Measurements from ENCODE around the gene PRAC1.

Gene PRAC1

DNA sequence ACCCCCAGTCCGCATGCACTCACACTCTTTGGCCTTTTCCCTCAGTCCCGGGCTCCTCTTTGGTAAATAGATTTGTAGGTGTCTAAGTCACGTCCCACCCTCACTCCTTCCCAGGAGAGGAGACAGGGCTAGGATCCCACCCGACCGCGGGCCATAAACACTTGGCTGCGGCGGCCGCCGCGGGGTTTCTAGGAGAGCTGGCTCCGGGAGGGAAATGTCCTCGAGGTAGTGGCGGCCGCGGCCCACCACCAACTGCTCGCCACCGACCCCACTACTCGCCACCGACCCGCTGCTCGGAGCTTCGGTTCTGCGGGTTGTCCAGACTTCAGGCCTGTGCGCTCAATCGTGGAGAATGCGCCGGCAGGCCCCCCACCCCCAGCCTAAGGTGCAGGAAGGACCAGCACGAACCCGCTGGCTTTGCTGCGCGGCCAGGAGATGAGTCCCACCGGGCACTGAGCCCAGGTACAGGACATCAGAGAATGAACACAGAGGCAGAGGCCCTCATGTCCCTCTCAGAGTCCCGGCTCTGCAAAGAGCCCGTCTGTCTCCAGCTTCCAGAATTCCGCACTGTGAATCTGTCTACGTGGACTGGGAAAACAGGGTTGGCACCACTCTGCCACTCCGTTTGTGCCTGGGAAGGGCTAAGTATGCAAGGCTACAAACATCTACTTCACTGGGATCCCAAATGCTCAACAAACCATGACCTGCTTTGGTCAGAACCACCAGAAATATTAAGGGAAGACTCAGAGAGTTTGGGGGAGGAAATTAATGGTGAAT is 3.2 kb upstream of the PRAC1 start:
- H3K4me3 ChIP-seq (ENCODE audit: low read length in 2 of 2): peak overlapping the region in 1 of 2 donors; percentile 78
- H3K9ac ChIP-seq (ENCODE audit: low read depth in 1 of 2, low read length in 2 of 2): peak overlapping the region in 1 of 2 donors; percentile 87
- H3K9me3 ChIP-seq (ENCODE audit: control insufficient read depth in 2 of 2, low read length in 2 of 2): no peaks in the 10 kb centered on the region
- H3K27ac ChIP-seq (ENCODE audit: low read depth in 2 of 2, low read length in 2 of 2): peak overlapping the region in 1 of 2 donors; percentile 97
- H3K4me1 ChIP-seq (ENCODE audit: control insufficient read depth in 2 of 2, insufficient read depth in 2 of 2, low read length in 2 of 2): peaks cover 22 to 23% of the 10 kb centered on the region in 2 donors
- H3K36me3 ChIP-seq (ENCODE audit: control insufficient read depth in 2 of 2, insufficient read depth in 2 of 2, low read length in 2 of 2): peaks cover 0 to 2% of the 10 kb centered on the region in 2 donors
- H3K27me3 ChIP-seq (ENCODE audit: control insufficient read depth in 2 of 2, insufficient read depth in 2 of 2, low read length in 2 of 2): peaks cover 32 to 46% of the 10 kb centered on the region in 2 donors

DNA sequence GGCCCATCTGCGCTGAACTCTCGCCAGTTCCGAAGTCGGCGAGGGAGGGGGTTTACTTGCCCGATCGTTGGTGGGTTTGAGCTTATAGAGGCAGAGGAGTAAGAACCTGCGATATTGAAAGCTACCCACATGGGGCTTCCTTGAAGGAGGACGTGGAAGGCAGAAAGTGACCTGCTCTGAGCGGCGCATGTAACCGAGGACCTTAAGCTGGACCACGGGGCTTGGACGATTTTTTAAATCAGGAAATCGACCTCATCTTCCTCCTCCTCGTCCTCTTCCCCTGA is 2.6 kb upstream of the PRAC1 start:
- H3K4me3 ChIP-seq (ENCODE audit: low read length in 2 of 2): peak overlapping the region; percentile 70 to 78
- peaks cover 34 to 50% of the 10 kb centered on the region in 2 donors for H3K27me3 ChIP-seq (ENCODE audit: control insufficient read depth in 2 of 2, insufficient read depth in 2 of 2, low read length in 2 of 2)
- peaks cover 0 to 2% of the 10 kb centered on the region in 2 donors for H3K36me3 ChIP-seq (ENCODE audit: control insufficient read depth in 2 of 2, insufficient read depth in 2 of 2, low read length in 2 of 2)
- no peaks in the 10 kb centered on the region for H3K9me3 ChIP-seq (ENCODE audit: control insufficient read depth in 2 of 2, low read length in 2 of 2)
- H3K9ac ChIP-seq (ENCODE audit: low read depth in 1 of 2, low read length in 2 of 2): peak overlapping the region in 1 of 2 donors; percentile 87
- peaks cover 21 to 23% of the 10 kb centered on the region in 2 donors for H3K4me1 ChIP-seq (ENCODE audit: control insufficient read depth in 2 of 2, insufficient read depth in 2 of 2, low read length in 2 of 2)
- peak overlapping the region in 1 of 2 donors; percentile 97 for H3K27ac ChIP-seq (ENCODE audit: low read depth in 2 of 2, low read length in 2 of 2)

DNA sequence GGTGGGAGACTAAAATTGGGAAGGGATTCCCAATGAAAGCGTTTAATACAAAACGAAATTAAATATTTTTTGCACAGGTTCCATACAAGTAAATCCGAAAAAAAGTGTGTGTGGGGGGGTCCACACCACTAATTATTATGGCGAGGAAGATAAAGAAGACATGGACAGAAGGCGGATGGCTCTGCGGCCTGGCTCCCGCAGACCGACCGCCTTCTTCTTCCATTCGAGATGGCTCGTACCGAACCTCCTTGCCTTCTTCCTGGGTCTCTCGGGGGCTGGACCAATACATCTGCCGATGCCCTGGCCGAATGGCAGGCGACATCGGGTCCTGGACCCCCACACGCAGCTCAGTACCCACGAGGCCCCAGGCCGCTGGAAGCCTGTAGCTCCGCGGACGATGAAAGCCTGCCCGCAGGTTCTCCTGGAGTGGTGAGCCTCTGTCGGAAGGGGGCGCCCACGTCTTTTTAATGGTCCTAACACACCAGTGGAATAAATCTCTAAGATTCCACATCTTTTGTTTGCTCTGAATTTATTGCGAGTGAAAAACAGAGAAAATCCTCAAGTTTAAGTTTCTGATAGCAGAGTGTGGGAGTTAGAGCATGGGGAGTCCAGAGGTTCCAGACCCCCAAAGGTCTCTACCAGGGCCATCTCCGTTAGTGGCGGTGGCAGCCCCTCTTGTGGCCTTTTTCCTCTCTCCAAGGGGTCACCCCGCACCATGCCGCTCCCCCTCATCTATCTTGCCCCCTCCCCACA is 2.1 kb upstream of the PRAC1 start:
- Histone ChIP-seq H3K9ac (ENCODE audit: low read depth in 1 of 2, low read length in 2 of 2) (peak overlapping the region in 1 of 2 donors; percentile 87), H3K9me3 (ENCODE audit: control insufficient read depth in 2 of 2, low read length in 2 of 2) (no peaks in the 10 kb centered on the region), H3K4me1 (ENCODE audit: control insufficient read depth in 2 of 2, insufficient read depth in 2 of 2, low read length in 2 of 2) (peaks cover 16 to 21% of the 10 kb centered on the region in 2 donors), H3K4me3 (ENCODE audit: low read length in 2 of 2) (peak overlapping the region; percentile 70 to 78), H3K36me3 (ENCODE audit: control insufficient read depth in 2 of 2, insufficient read depth in 2 of 2, low read length in 2 of 2) (peaks cover 0 to 2% of the 10 kb centered on the region in 2 donors), H3K27ac (ENCODE audit: low read depth in 2 of 2, low read length in 2 of 2) (peak overlapping the region; percentile 61 to 97), H3K27me3 (ENCODE audit: control insufficient read depth in 2 of 2, insufficient read depth in 2 of 2, low read length in 2 of 2) (peaks cover 29 to 44% of the 10 kb centered on the region in 2 donors)

DNA sequence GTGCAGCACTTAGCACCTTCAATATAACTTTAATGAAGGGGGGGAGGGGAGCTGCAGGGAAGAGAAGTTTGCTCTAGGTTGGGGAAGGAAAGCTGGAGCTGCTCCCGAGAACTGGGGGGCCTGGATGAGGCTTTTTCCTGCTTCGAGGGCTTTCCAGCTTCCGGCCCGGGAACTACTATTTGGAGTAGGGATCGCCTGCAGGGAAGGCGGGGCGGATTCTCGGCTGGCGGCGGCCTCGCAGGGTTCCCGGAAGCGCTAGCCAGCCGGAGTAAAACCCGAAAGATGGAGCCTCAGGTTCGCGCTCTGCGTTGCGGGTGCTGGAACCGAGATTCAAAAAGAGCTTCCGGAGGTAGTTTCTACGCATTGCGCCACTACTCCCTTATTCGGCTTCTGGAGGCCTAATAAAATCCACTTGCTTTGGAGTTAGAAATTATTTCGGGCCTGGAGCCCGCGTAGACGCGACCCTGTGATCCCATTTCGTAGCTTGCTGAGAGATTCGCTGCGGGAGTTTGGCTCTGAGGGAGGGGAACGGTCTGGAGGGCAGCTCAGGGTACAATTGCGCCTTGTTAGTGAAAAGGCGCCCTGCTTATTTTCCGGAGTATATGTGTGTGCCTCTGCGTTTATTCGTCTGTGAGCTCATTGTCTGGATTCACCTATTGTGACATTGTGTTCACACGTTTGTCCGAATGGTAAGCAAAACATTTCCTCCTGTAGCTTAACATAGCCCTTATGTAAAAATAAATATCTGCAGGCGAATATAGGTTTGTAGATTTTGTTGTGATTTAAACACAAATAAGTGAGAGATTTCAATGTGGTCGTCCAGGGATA is 1.3 kb upstream of the PRAC1 start:
- peaks cover 34 to 47% of the 10 kb centered on the region in 2 donors for H3K27me3 ChIP-seq (ENCODE audit: control insufficient read depth in 2 of 2, insufficient read depth in 2 of 2, low read length in 2 of 2)
- H3K27ac ChIP-seq (ENCODE audit: low read depth in 2 of 2, low read length in 2 of 2): peak overlapping the region; percentile 84 to 94
- peak overlapping the region; percentile 10 to 87 for H3K9ac ChIP-seq (ENCODE audit: low read depth in 1 of 2, low read length in 2 of 2)
- no peaks in the 10 kb centered on the region for H3K9me3 ChIP-seq (ENCODE audit: control insufficient read depth in 2 of 2, low read length in 2 of 2)
- H3K36me3 ChIP-seq (ENCODE audit: control insufficient read depth in 2 of 2, insufficient read depth in 2 of 2, low read length in 2 of 2): peaks cover 0 to 2% of the 10 kb centered on the region in 2 donors
- H3K4me3 ChIP-seq (ENCODE audit: low read length in 2 of 2): peak overlapping the region; percentile 70 to 76
- H3K4me1 ChIP-seq (ENCODE audit: control insufficient read depth in 2 of 2, insufficient read depth in 2 of 2, low read length in 2 of 2): peaks cover 13 to 19% of the 10 kb centered on the region in 2 donors

DNA sequence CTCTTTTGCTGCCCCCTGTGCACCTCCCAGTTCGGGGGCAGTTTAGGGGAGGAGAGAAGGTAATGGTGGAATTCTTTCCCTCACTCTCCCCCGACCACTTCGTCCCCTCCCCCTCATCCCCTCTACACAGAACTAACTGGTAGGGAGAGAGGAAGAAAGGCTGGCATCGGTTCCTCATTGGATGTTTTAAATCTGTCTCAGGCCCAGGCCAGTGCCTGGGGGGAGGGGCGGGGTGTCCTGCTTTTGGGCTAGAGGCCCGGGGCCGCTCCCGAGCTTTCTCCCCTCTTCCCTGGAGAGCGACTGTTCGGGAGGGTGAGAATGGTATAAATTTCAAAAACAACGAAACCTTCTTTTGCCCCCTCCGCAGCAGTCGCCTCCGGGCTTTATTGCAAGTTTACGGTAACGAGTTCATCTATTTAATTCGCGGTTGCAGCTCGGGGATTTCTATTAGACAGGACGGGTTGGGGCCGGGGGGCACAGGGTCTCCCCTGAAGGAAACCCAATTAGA is 651 bp upstream of the PRAC1 start, which contains the start of gene PRAC2:
Gene PRAC2 (plus strand): TSS at position 271 of the 508 bp plus-strand sequence. CDS start 1,226 bp downstream, outside the sequence.
- Histone ChIP-seq H3K9ac (ENCODE audit: low read depth in 1 of 2, low read length in 2 of 2) (peak within 1 kb of the TSS; percentile 80 to 87), H3K4me1 (ENCODE audit: control insufficient read depth in 2 of 2, insufficient read depth in 2 of 2, low read length in 2 of 2) (peaks cover 13 to 21% of the 10 kb centered on the region in 2 donors), H3K4me3 (ENCODE audit: low read length in 2 of 2) (peak within 1 kb of the TSS; percentile 70 to 76), H3K27ac (ENCODE audit: low read depth in 2 of 2, low read length in 2 of 2) (peak within 1 kb of the TSS; percentile 84 to 94), H3K36me3 (ENCODE audit: control insufficient read depth in 2 of 2, insufficient read depth in 2 of 2, low read length in 2 of 2) (peaks cover 0 to 2% of the 10 kb centered on the region in 2 donors), H3K9me3 (ENCODE audit: control insufficient read depth in 2 of 2, low read length in 2 of 2) (no peaks in the 10 kb centered on the region), H3K27me3 (ENCODE audit: control insufficient read depth in 2 of 2, insufficient read depth in 2 of 2, low read length in 2 of 2) (peaks cover 37 to 48% of the 10 kb centered on the region in 2 donors)

DNA sequence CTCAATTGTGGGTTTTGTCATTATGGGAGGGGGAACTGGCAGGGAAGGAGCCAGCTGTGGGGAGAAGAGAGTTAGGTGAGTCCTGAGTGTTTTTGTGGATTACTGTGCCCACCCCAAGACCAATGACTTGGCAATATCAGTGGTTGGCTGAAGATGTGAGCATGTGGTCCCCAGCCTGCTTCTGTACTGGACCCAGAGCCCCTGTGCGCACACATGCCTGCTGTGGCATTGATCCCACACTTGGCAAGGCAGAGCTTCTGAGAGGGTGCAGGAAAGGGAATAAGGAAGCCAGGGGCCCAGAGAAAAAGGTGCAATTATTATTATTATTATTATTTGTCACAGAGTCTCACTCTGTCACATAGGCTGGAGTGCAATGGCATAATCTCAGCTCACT is 1.3 kb downstream of the PRAC1 start:
- Histone ChIP-seq H3K4me1 (ENCODE audit: control insufficient read depth in 2 of 2, insufficient read depth in 2 of 2, low read length in 2 of 2) (peaks cover 12 to 14% of the 10 kb centered on the region in 2 donors), H3K27ac (ENCODE audit: low read depth in 2 of 2, low read length in 2 of 2) (peak overlapping the region; percentile 84 to 94), H3K4me3 (ENCODE audit: low read length in 2 of 2) (peak overlapping the region; percentile 70 to 76), H3K9me3 (ENCODE audit: control insufficient read depth in 2 of 2, low read length in 2 of 2) (no peaks in the 10 kb centered on the region), H3K9ac (ENCODE audit: low read depth in 1 of 2, low read length in 2 of 2) (peak overlapping the region; percentile 80 to 87), H3K27me3 (ENCODE audit: control insufficient read depth in 2 of 2, insufficient read depth in 2 of 2, low read length in 2 of 2) (peaks cover 23 to 34% of the 10 kb centered on the region in 2 donors), H3K36me3 (ENCODE audit: control insufficient read depth in 2 of 2, insufficient read depth in 2 of 2, low read length in 2 of 2) (peaks cover 0 to under 1% of the 10 kb centered on the region in 2 donors)

DNA sequence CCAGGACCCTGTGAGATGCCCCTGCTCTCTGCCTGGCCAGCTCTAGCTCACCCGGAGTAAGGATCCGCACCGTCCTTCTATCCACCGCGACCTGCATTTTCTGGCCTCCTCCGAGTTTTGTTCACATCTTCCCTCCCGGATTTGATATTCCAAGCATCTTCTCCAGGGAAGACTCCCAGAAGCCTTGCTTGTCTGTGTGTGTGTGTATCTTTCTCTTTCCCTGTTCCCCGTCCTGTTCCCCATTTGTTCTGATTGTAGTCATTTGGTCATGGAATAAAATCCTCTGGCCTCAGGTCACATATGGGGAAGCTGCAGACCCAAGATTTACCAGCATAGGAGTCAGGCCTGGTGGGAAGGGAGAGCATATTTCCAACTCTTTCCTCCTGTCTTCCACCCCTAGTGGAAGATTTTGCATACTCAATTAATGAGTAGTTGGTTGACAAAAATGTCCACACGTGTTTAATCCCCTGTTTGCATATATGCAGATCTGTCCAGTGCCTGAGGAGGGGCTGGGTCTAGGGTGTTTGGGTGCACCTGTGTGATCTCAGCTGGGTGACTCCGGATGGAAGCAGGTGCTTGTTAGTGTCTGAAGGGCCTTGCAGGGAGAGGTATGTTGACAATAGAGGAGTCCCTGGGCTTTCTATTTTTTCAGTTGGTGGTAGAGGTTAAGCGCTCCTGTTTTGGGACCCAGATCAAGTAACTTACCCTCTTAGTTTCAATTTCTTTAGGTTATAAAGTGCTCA is 1.9 kb downstream of the PRAC1 start:
- H3K27ac ChIP-seq (ENCODE audit: low read depth in 2 of 2, low read length in 2 of 2): peak overlapping the region; percentile 84 to 94
- H3K9ac ChIP-seq (ENCODE audit: low read depth in 1 of 2, low read length in 2 of 2): peak overlapping the region; percentile 80 to 87
- H3K9me3 ChIP-seq (ENCODE audit: control insufficient read depth in 2 of 2, low read length in 2 of 2): no peaks in the 10 kb centered on the region
- H3K27me3 ChIP-seq (ENCODE audit: control insufficient read depth in 2 of 2, insufficient read depth in 2 of 2, low read length in 2 of 2): peaks cover 23 to 33% of the 10 kb centered on the region in 2 donors
- H3K4me3 ChIP-seq (ENCODE audit: low read length in 2 of 2): peak overlapping the region; percentile 70 to 76
- no peaks in the 10 kb centered on the region for H3K36me3 ChIP-seq (ENCODE audit: control insufficient read depth in 2 of 2, insufficient read depth in 2 of 2, low read length in 2 of 2)
- peaks cover 11 to 12% of the 10 kb centered on the region in 2 donors for H3K4me1 ChIP-seq (ENCODE audit: control insufficient read depth in 2 of 2, insufficient read depth in 2 of 2, low read length in 2 of 2)

GRCh38 chr17:48719642-48720265 is 2.6 kb downstream of the PRAC1 start:
- Histone ChIP-seq H3K4me3 (ENCODE audit: low read length in 2 of 2) (peak overlapping the region; percentile 70 to 76), H3K36me3 (ENCODE audit: control insufficient read depth in 2 of 2, insufficient read depth in 2 of 2, low read length in 2 of 2) (no peaks in the 10 kb centered on the region), H3K9me3 (ENCODE audit: control insufficient read depth in 2 of 2, low read length in 2 of 2) (no peaks in the 10 kb centered on the region), H3K27me3 (ENCODE audit: control insufficient read depth in 2 of 2, insufficient read depth in 2 of 2, low read length in 2 of 2) (peaks cover 23 to 33% of the 10 kb centered on the region in 2 donors), H3K27ac (ENCODE audit: low read depth in 2 of 2, low read length in 2 of 2) (peak overlapping the region; percentile 84 to 94), H3K9ac (ENCODE audit: low read depth in 1 of 2, low read length in 2 of 2) (peak overlapping the region; percentile 80 to 87), H3K4me1 (ENCODE audit: control insufficient read depth in 2 of 2, insufficient read depth in 2 of 2, low read length in 2 of 2) (peaks cover 6 to 7% of the 10 kb centered on the region in 2 donors)
